DOHH2 (cell line): ENCODE data around the gene DCDC1.

Source experiments
- EZH2phosphoT487 ChIP-seq: fragments of 200-600 bp; sonication (generic); IDR thresholded peaks from 2 replicates; pipeline ENCODE4 v1.6.1; 2017; ENCODE audit warnings: borderline replicate concordance, mild to moderate bottlenecking, antibody characterized with exemption, low read length, moderate library complexity, mixed read lengths
- TF ChIP-seq, protein P1 (sequence below): fragments of 200-600 bp; sonication (generic); IDR thresholded peaks from one replicate; pipeline ENCODE4 v1.5.1; 2014; ENCODE audit warnings: antibody characterized with exemption, mild to moderate bottlenecking, low read depth, low read length; ENCODE audit not compliant: poor library complexity, severe bottlenecking

DNA sequence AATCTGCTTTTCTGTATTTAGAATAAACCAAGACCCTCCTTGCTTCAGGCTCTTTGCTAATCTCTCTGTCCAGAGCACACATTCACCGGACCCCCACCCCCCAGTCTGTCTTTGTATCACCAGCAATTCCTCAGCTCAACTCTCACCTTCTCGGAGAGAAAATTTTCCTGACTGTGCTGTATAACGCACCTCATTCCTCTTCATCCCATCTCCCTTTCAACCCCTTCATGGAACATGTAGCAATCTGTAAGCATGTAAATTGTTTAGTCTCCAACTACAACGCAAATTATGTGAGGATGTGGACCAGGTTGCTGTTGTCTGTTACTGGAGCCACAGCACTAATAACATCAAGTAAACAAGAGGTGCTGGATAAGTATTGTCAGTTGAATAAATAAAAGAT is 349.8 kb downstream of the DCDC1 start:
- TF ChIP-seq, protein P1, sequence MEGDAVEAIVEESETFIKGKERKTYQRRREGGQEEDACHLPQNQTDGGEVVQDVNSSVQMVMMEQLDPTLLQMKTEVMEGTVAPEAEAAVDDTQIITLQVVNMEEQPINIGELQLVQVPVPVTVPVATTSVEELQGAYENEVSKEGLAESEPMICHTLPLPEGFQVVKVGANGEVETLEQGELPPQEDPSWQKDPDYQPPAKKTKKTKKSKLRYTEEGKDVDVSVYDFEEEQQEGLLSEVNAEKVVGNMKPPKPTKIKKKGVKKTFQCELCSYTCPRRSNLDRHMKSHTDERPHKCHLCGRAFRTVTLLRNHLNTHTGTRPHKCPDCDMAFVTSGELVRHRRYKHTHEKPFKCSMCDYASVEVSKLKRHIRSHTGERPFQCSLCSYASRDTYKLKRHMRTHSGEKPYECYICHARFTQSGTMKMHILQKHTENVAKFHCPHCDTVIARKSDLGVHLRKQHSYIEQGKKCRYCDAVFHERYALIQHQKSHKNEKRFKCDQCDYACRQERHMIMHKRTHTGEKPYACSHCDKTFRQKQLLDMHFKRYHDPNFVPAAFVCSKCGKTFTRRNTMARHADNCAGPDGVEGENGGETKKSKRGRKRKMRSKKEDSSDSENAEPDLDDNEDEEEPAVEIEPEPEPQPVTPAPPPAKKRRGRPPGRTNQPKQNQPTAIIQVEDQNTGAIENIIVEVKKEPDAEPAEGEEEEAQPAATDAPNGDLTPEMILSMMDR: no peak
- TF ChIP-seq EZH2phosphoT487: no peak
